Osteoblast (primary cell): ENCODE results near the gene ALDH1B1. TPM values are rescaled to one million over a fixed set of nuclear protein-coding genes. Genes with fewer than 3 reads are reported as not detected.
A peak's percentile ranks its signal among the peaks of the same experiment; 100 is the strongest.
"Not testable (repeated sequence)": the region's sequence is repeated elsewhere in the genome, so short reads cannot be mapped to it uniquely, and the experiment has no call there.

Experiments used
- DNase-seq: peaks from one replicate; pipeline ENCODE4 v3.0.0; 2011; ENCODE audit warnings: low spot score, mixed read lengths; ENCODE audit not compliant: insufficient read length; ENCODE audit errors: missing footprints
- H2AFZ ChIP-seq: 2 replicates; pipeline ENCODE4 v1.6.0; 2011; ENCODE audit warnings: mild to moderate bottlenecking, low read length
- H3K27ac ChIP-seq: 2 replicates; pipeline ENCODE4 v1.5.1; 2011; ENCODE audit warnings: mild to moderate bottlenecking, low read depth, low read length, moderate library complexity
- H3K27me3 ChIP-seq: 2 replicates; pipeline ENCODE4 v1.6.0; 2012; ENCODE audit warnings: mild to moderate bottlenecking, control low read depth, inconsistent platforms, low read length, moderate library complexity; ENCODE audit not compliant: insufficient read depth
- H3K36me3 ChIP-seq: 2 replicates; pipeline ENCODE4 v1.5.1; 2011; ENCODE audit warnings: mild to moderate bottlenecking, low read length, control low read depth, moderate library complexity; ENCODE audit not compliant: insufficient read depth
- H3K4me1 ChIP-seq: 2 replicates; pipeline ENCODE4 v1.5.1; 2011; ENCODE audit warnings: mild to moderate bottlenecking, low read length, control low read depth, moderate library complexity; ENCODE audit not compliant: insufficient read depth
- H3K4me2 ChIP-seq: 2 replicates; pipeline ENCODE4 v1.6.0; 2011; ENCODE audit warnings: mild to moderate bottlenecking, low read length; ENCODE audit not compliant: insufficient read depth
- H3K4me3 ChIP-seq: fragments of 200-600 bp; sonication (generic); 3 replicates; pipeline ENCODE4 v1.5.1; 2012; ENCODE audit warnings: mild to moderate bottlenecking, low read length, inconsistent platforms; ENCODE audit not compliant: insufficient read depth
- H3K79me2 ChIP-seq: 2 replicates; pipeline ENCODE4 v1.6.0; 2012; ENCODE audit warnings: mild to moderate bottlenecking, low read length, control low read depth, inconsistent platforms; ENCODE audit not compliant: insufficient read depth
- H3K9me3 ChIP-seq: 2 replicates; pipeline ENCODE4 v1.5.1; 2011; ENCODE audit warnings: low read depth, low read length, control low read depth
- H4K20me1 ChIP-seq: 2 replicates; pipeline ENCODE4 v1.6.0; 2012; ENCODE audit warnings: mild to moderate bottlenecking, low read length, control low read depth; ENCODE audit not compliant: insufficient read depth
- CTCF ChIP-seq: IDR thresholded peaks from 2 replicates; pipeline ENCODE4 v1.5.1; 2011; ENCODE audit warnings: mild to moderate bottlenecking, low read depth, low read length, moderate library complexity; ENCODE audit errors: extremely low read depth
- total RNA-seq: library from RNA; depleted of rRNA; stranded (reverse); fragments of >200 nt; gene quantifications from 2 replicates; pipeline ENCODE4 v1.2.3, GENCODE V29; 2012

Gene ALDH1B1
- total RNA-seq, 1 donor = 38.0 TPM

DNA sequence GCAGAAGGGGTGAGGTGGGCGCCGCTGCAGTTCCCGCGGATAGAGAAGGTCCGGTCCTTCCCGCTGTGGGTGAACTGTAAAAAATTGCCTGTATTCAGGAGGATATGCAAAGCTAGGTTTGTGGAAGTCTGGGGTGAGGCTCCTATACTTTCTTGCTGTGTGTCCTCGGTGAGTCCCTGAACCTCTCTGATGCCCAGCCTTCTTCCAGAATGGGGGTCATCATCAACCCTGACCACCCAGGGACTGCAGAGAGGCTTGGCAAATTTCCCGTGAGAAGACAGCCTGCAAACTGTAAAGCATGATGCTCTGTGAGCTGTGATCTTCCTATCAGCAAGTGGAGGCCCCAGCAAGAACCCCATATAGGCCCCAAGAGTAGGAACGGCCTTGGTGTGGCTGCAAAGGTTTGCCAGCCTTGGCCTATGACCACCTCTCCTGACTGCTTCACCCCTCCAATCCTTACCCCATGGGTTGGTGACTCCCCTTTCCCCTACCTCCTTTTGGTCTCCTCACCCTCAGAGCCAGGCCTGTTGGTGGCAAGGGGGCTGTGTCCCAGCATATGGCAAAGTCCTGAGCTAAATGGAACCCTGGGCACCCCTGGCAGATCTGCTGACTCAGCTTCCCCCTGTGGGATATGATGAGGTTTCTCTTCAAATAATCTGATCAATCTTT lies 760 bp downstream of the ALDH1B1 start:
- peak overlapping the region; percentile 98 for H3K4me2 ChIP-seq
- peak overlapping the region; percentile 58 for H3K27ac ChIP-seq
- H3K4me1 ChIP-seq = peaks cover 22% of the 10 kb centered on the region
- peaks cover 16% of the 10 kb centered on the region for H4K20me1 ChIP-seq
- DNase-seq = no peak
- no peaks in the 10 kb centered on the region for H3K27me3 ChIP-seq
- H3K4me3 ChIP-seq = peak overlapping the region; percentile 93
- H2AFZ ChIP-seq = peak overlapping the region; percentile 98
- peak; percentile 1 for TF ChIP-seq CTCF
- H3K9me3 ChIP-seq = no peaks in the 10 kb centered on the region
- H3K79me2 ChIP-seq = peaks cover 27% of the 10 kb centered on the region
- peaks cover 32% of the 10 kb centered on the region for H3K36me3 ChIP-seq

DNA sequence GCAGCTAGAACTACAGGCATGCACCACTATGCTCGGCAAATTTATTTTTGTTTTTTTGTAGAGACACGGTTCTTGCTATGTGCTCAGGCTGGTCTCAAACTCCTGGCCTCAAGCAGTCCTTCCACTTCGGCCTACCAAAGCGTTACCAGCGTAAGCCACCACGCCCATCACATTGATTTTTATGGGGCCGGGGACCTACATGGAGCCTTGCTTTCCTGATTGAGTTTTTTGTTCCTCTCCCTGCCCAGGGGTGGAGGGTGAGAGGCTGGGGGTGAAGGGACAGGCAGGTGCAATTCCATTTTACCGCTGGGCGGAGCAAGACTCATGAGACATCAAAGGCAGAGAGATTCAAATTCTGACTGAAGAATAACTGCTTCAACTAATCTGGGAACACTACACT lies 1.9 kb downstream of the ALDH1B1 start:
- H4K20me1 ChIP-seq = peaks cover 18% of the 10 kb centered on the region
- H2AFZ ChIP-seq = no peak overlapping the region
- H3K4me3 ChIP-seq = no peak overlapping the region
- H3K27ac ChIP-seq = no peak overlapping the region
- H3K4me2 ChIP-seq = peak overlapping the region; percentile 98
- H3K36me3 ChIP-seq = peaks cover 32% of the 10 kb centered on the region
- no peaks in the 10 kb centered on the region for H3K27me3 ChIP-seq
- peaks cover 27% of the 10 kb centered on the region for H3K79me2 ChIP-seq
- H3K4me1 ChIP-seq = peaks cover 11% of the 10 kb centered on the region
- no peak for TF ChIP-seq CTCF
- no peak for DNase-seq
- H3K9me3 ChIP-seq = no peaks in the 10 kb centered on the region

DNA sequence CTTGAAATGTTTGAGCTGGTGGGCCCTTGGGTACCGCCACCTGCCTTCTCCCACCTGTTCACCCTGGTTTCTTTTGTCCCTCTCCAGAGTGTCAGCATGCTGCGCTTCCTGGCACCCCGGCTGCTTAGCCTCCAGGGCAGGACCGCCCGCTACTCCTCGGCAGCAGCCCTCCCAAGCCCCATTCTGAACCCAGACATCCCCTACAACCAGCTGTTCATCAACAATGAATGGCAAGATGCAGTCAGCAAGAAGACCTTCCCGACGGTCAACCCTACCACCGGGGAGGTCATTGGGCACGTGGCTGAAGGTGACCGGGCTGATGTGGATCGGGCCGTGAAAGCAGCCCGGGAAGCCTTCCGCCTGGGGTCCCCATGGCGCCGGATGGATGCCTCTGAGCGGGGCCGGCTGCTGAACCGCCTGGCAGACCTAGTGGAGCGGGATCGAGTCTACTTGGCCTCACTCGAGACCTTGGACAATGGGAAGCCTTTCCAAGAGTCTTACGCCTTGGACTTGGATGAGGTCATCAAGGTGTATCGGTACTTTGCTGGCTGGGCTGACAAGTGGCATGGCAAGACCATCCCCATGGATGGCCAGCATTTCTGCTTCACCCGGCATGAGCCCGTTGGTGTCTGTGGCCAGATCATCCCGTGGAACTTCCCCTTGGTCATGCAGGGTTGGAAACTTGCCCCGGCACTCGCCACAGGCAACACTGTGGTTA lies 3.3 kb downstream of the ALDH1B1 start:
- Histone ChIP-seq H3K79me2 (peaks cover 27% of the 10 kb centered on the region), H3K4me1 (peaks cover 9% of the 10 kb centered on the region), H3K9me3 (no peaks in the 10 kb centered on the region), H3K27ac (no peak overlapping the region), H3K4me3 (no peak overlapping the region), H3K4me2 (no peak overlapping the region), H3K36me3 (peaks cover 32% of the 10 kb centered on the region), H4K20me1 (peaks cover 18% of the 10 kb centered on the region), H3K27me3 (no peaks in the 10 kb centered on the region), H2AFZ (no peak overlapping the region)
- TF ChIP-seq CTCF = no peak
- no peak for DNase-seq

- peaks cover 9% of the 10 kb centered on the region for H3K4me1 ChIP-seq
- peaks cover 18% of the 10 kb centered on the region for H4K20me1 ChIP-seq
- no peak for TF ChIP-seq CTCF
- H3K4me2 ChIP-seq = no peak overlapping the region
- no peaks in the 10 kb centered on the region for H3K9me3 ChIP-seq
- peaks cover 27% of the 10 kb centered on the region for H3K79me2 ChIP-seq
- no peak overlapping the region for H3K27ac ChIP-seq
- H3K27me3 ChIP-seq = no peaks in the 10 kb centered on the region
- H3K36me3 ChIP-seq = peaks cover 32% of the 10 kb centered on the region
- DNase-seq = no peak
- H2AFZ ChIP-seq = no peak overlapping the region
- H3K4me3 ChIP-seq = no peak overlapping the region
Observed at GRCh38 chr9:38396371-38396671, 3.8 kb downstream of the ALDH1B1 start.

DNA sequence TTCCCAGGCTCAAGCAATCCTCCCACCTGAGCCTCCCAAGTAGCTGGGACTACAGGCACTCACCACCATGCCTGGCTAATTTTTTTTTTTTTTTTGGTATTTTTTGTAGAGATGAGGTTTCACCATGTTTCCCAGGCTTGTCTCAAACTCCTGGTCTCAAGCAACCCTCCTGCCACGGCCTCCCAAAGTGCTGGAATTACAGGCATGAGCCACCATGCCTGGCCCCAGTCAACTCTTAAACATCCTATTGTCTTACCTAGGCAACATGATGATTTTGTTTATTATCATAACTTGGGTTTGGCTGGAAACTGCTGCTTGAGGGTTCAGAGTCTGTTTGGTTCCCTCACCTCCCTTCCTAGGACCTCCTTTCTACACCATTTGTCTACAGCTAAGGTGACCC lies 6.7 kb downstream of the ALDH1B1 start:
- Histone ChIP-seq H4K20me1 (peaks cover 18% of the 10 kb centered on the region), H3K36me3 (peaks cover 32% of the 10 kb centered on the region), H3K79me2 (peaks cover 13% of the 10 kb centered on the region), H3K27me3 (peaks cover 11% of the 10 kb centered on the region)
- H3K9me3 ChIP-seq, H3K27ac ChIP-seq, H3K4me1 ChIP-seq, H2AFZ ChIP-seq, H3K4me2 ChIP-seq, H3K4me3 ChIP-seq, DNase-seq: not testable (repeated sequence)
